ENCODE measurements around the gene PPM1G. TPM values are rescaled to one million over a fixed set of nuclear protein-coding genes. Genes with fewer than 3 reads are reported as not detected.
A peak's percentile ranks its signal among the peaks of the same experiment; 100 is the strongest.

PPM1G gene
- total RNA-seq, 6 experiments from 2014 or later: 20.9 to 38.4 (median 24.2) TPM

GRCh38 chr2:27350106-27350693, 59.2 kb downstream of the PPM1G start:
- TF ChIP-seq POLR2A (IDR thresholded peaks at IDR 0.05): no peak
- TF ChIP-seq CTCF (IDR thresholded peaks at IDR 0.05): no peak
- ATAC-seq (no peak), DNase-seq (no peak)
- peaks cover 0 to 5% (median 0%) of the 10 kb centered on the region in 4 donors for H3K36me3 ChIP-seq
- WGBS (ENCODE audit: insufficient coverage, low coverage, low lambda C conversion rate, missing lambda C conversion rate): 89% methylated on average over 7 of the region's 7 CpGs
- H3K9me3 ChIP-seq: no peaks in the 10 kb centered on the region
- H3K27me3 ChIP-seq: no peaks in the 10 kb centered on the region
- no peak overlapping the region for H3K4me3 ChIP-seq
- intact Hi-C loops (cut with DNase I): no loop called here
- peaks cover 0 to 20% (median 0%) of the 10 kb centered on the region in 4 donors for H3K4me1 ChIP-seq
- no peak overlapping the region for H3K27ac ChIP-seq

GRCh38 chr2:27347641-27348040, 61.8 kb downstream of the PPM1G start:
- no CpG with 5 or more reads among the region's 2 CpGs for WGBS (ENCODE audit: insufficient coverage, low coverage, low lambda C conversion rate, missing lambda C conversion rate)
- intact Hi-C loops (cut with DNase I): no loop called here

GRCh38 chr2:27336173-27336572, 73.2 kb downstream of the PPM1G start:
- Histone ChIP-seq H3K36me3 (peaks cover 5 to 80% (median 39%) of the 10 kb centered on the region in 4 donors), H3K27ac (no peak overlapping the region), H3K9me3 (no peaks in the 10 kb centered on the region), H3K27me3 (no peaks in the 10 kb centered on the region), H3K4me1 (no peaks in the 10 kb centered on the region), H3K4me3 (no peak overlapping the region)
- WGBS (ENCODE audit: insufficient coverage, low coverage, low lambda C conversion rate, missing lambda C conversion rate): 98% methylated on average over 7 of the region's 7 CpGs
- DNase-seq (no peak), ATAC-seq (no peak)
- intact Hi-C loops (cut with DNase I): no loop called here
- TF ChIP-seq CTCF (IDR thresholded peaks at IDR 0.05) (no peak), POLR2A (IDR thresholded peaks at IDR 0.05) (no peak)

More at GRCh38 chr2:27347641-27348040, 61.8 kb downstream of the PPM1G start:
- TF ChIP-seq CTCF (IDR thresholded peaks at IDR 0.05) (no peak), POLR2A (IDR thresholded peaks at IDR 0.05) (no peak)
- no peak overlapping the region for H3K27ac ChIP-seq
- H3K36me3 ChIP-seq: peaks cover 0 to 11% (median 3%) of the 10 kb centered on the region in 4 donors
- H3K9me3 ChIP-seq: no peaks in the 10 kb centered on the region
- H3K4me1 ChIP-seq: no peaks in the 10 kb centered on the region
- H3K4me3 ChIP-seq: no peak overlapping the region
- ATAC-seq (no peak), DNase-seq (no peak)
- no peaks in the 10 kb centered on the region for H3K27me3 ChIP-seq

- Histone ChIP-seq H3K27me3 (no peaks in the 10 kb centered on the region), H3K4me1 (no peaks in the 10 kb centered on the region), H3K36me3 (peaks cover 5 to 71% (median 35%) of the 10 kb centered on the region in 4 donors), H3K27ac (no peak overlapping the region), H3K4me3 (no peak overlapping the region), H3K9me3 (no peaks in the 10 kb centered on the region)
- no peak for TF ChIP-seq POLR2A (IDR thresholded peaks at IDR 0.05)
- intact Hi-C loops (cut with DNase I): no loop called here
- WGBS (ENCODE audit: insufficient coverage, low coverage, low lambda C conversion rate, missing lambda C conversion rate): 71% methylated on average over 2 of the region's 3 CpGs
- DNase-seq: no peak
- peak in 1 of 4 donors; percentile 21 for ATAC-seq
These were observed 74.1 kb downstream of the PPM1G start for GRCh38 chr2:27335311-27335710.

Other genes with a start within 250 kb of the PPM1G start
- 10 to 100 TPM; 30.7 to 65.8 (median 35.9) TPM for gene ATRAID, start 197.6 kb downstream of the PPM1G start, total RNA-seq
- gene SLC5A6, start 197.3 kb downstream of the PPM1G start, total RNA-seq: 100 to 1,000 TPM in 3 of 6 experiments, 10 to 100 TPM in 3; 57.5 to 151 (median 90.3) TPM
- 10 to 100 TPM; 12.3 to 24.0 (median 16.3) TPM for gene CAD, start 192.2 kb downstream of the PPM1G start, total RNA-seq
- gene SLC30A3, start 146.5 kb downstream of the PPM1G start, total RNA-seq: not detected
- not detected for gene DNAJC5G, start 134.2 kb downstream of the PPM1G start, total RNA-seq
- gene TRIM54, start 127.2 kb downstream of the PPM1G start, total RNA-seq: under 1 TPM in 2 of 6 experiments, not detected in 4; 0.14 to 0.25 TPM
- gene UCN, start 101.1 kb downstream of the PPM1G start, total RNA-seq: 1 to 10 TPM in 5 of 6 experiments, under 1 TPM in 1; 0.88 to 4.3 (median 1.6) TPM
- gene MPV17, start 86.5 kb downstream of the PPM1G start, total RNA-seq: 10 to 100 TPM; 17.2 to 82.3 (median 30.4) TPM
- gene GTF3C2, start 52.8 kb downstream of the PPM1G start, total RNA-seq: 10 to 100 TPM; 13.4 to 20.1 (median 16.8) TPM
- 10 to 100 TPM; 17.6 to 25.0 (median 20.9) TPM for gene EIF2B4, start 39.3 kb downstream of the PPM1G start, total RNA-seq
- 10 to 100 TPM; 50.1 to 58.9 (median 54.1) TPM for gene SNX17, start 39.0 kb downstream of the PPM1G start, total RNA-seq
- 10 to 100 TPM in 2 of 6 experiments, 1 to 10 TPM in 4; 6.0 to 14.7 (median 9.8) TPM for gene ZNF513, start 28.9 kb downstream of the PPM1G start, total RNA-seq
- 10 to 100 TPM; 37.7 to 49.4 (median 41.5) TPM for gene NRBP1, start 19.0 kb upstream of the PPM1G start, total RNA-seq
- gene KRTCAP3, start 32.8 kb upstream of the PPM1G start, total RNA-seq: 1 to 10 TPM; 3.2 to 8.0 (median 4.6) TPM
- 10 to 100 TPM in 1 of 6 experiments, 1 to 10 TPM in 5; 4.4 to 11.5 (median 6.2) TPM for gene IFT172, start 80.2 kb upstream of the PPM1G start, total RNA-seq
- gene FNDC4, start 85.6 kb upstream of the PPM1G start, total RNA-seq: 100 to 1,000 TPM in 2 of 6 experiments, 10 to 100 TPM in 4; 29.9 to 123 (median 65.1) TPM
- gene GCKR, start 87.2 kb upstream of the PPM1G start, total RNA-seq: 100 to 1,000 TPM in 4 of 6 experiments, 10 to 100 TPM in 2; 57.9 to 164 (median 115) TPM
- 10 to 100 TPM in 1 of 6 experiments, 1 to 10 TPM in 5; 5.5 to 13.4 (median 6.8) TPM for gene ZNF512, start 173.5 kb upstream of the PPM1G start, total RNA-seq
- 1 to 10 TPM in 4 of 6 experiments, under 1 TPM in 2; 0.74 to 2.1 (median 1.5) TPM for gene CCDC121, start 219.4 kb upstream of the PPM1G start, total RNA-seq
- gene GPN1, start 219.5 kb upstream of the PPM1G start, total RNA-seq: 10 to 100 TPM in 4 of 6 experiments, 1 to 10 TPM in 2; 9.4 to 14.6 (median 11.3) TPM